Measurements from ENCODE around the gene NEDD4. TPM values are rescaled to one million over a fixed set of nuclear protein-coding genes. Genes with fewer than 3 reads are reported as not detected.
A peak's percentile ranks its signal among the peaks of the same experiment; 100 is the strongest.
"Not testable (repeated sequence)": the region's sequence is repeated elsewhere in the genome, so short reads cannot be mapped to it uniquely, and the experiment has no call there.

NEDD4 gene
- 17.5 and 19.5 TPM in 2 replicates for total RNA-seq (2014; rRNA removed; shearing (Covaris generic))
- polyA plus RNA-seq (2015; cell fraction: cytosol; rRNA removed) = 14.7 and 24.2 TPM in 2 replicates
- 35.5 and 38.4 TPM in 2 replicates for polyA plus RNA-seq (2015; cell fraction: nucleus; rRNA removed)

GRCh38 chr15:55993111-55993803 lies at the start of gene NEDD4:
TSS of gene NEDD4 (minus strand) at chr15:55993612. CDS start at chr15:55993555, 57 bp downstream.
- DNase-seq (ENCODE audit: low read depth) = peak; percentile 87

GRCh38 chr15:56042498-56042897 lies 49.1 kb upstream of the NEDD4 start:
- no peak for DNase-seq (ENCODE audit: low read depth)

GRCh38 chr15:56042031-56042430 lies 48.6 kb upstream of the NEDD4 start:
- no peak for DNase-seq (ENCODE audit: low read depth)

- peak; percentile 91 for DNase-seq (ENCODE audit: low read depth)
Observed at GRCh38 chr15:56040081-56041035, 46.9 kb upstream of the NEDD4 start.

GRCh38 chr15:56038707-56039106 lies 45.3 kb upstream of the NEDD4 start:
- DNase-seq (ENCODE audit: low read depth) = no peak

GRCh38 chr15:56038015-56038414 lies 44.6 kb upstream of the NEDD4 start:
- peak; percentile 33 for DNase-seq (ENCODE audit: low read depth)

- no peak for DNase-seq (ENCODE audit: low read depth)
Observed at GRCh38 chr15:56036546-56037067, 43.2 kb upstream of the NEDD4 start.

- no peak for DNase-seq (ENCODE audit: low read depth)
Observed at GRCh38 chr15:56035166-56035565, 41.8 kb upstream of the NEDD4 start.

- DNase-seq (ENCODE audit: low read depth) = no peak
Observed at GRCh38 chr15:56034514-56034913, 41.1 kb upstream of the NEDD4 start.

- no peak for DNase-seq (ENCODE audit: low read depth)
Observed at GRCh38 chr15:56032373-56032772, 39.0 kb upstream of the NEDD4 start.

- no peak for DNase-seq (ENCODE audit: low read depth)
Observed at GRCh38 chr15:56031836-56032235, 38.4 kb upstream of the NEDD4 start.

GRCh38 chr15:56031402-56031801 lies 38.0 kb upstream of the NEDD4 start:
- DNase-seq (ENCODE audit: low read depth) = no peak

- no peak for DNase-seq (ENCODE audit: low read depth)
Observed at GRCh38 chr15:56028430-56028829, 35.0 kb upstream of the NEDD4 start.

- DNase-seq (ENCODE audit: low read depth) = not testable (repeated sequence)
Observed at GRCh38 chr15:56023160-56023559, 29.7 kb upstream of the NEDD4 start.

- no peak for DNase-seq (ENCODE audit: low read depth)
Observed at GRCh38 chr15:56019819-56020486, 26.5 kb upstream of the NEDD4 start.

GRCh38 chr15:56019060-56019793 lies 25.8 kb upstream of the NEDD4 start:
- peak; percentile 89 for DNase-seq (ENCODE audit: low read depth)

GRCh38 chr15:56017920-56018319 lies 24.5 kb upstream of the NEDD4 start:
- DNase-seq (ENCODE audit: low read depth) = no peak

GRCh38 chr15:56017511-56017910 lies 24.1 kb upstream of the NEDD4 start:
- no peak for DNase-seq (ENCODE audit: low read depth)

- DNase-seq (ENCODE audit: low read depth) = no peak
Observed at GRCh38 chr15:56016281-56016680, 22.9 kb upstream of the NEDD4 start.

GRCh38 chr15:56014677-56015076 lies 21.3 kb upstream of the NEDD4 start:
- no peak for DNase-seq (ENCODE audit: low read depth)

- not testable (repeated sequence) for DNase-seq (ENCODE audit: low read depth)
Observed at GRCh38 chr15:56007053-56007452, 13.6 kb upstream of the NEDD4 start.

Data from HT1080 (cell line).